ENCODE measurements around the gene TAS2R42. TPM values are rescaled to one million over a fixed set of nuclear protein-coding genes. Genes with fewer than 3 reads are reported as not detected.

Gene TAS2R42
- total RNA-seq, 1 donor from 2014 or later, result not detected

DNA sequence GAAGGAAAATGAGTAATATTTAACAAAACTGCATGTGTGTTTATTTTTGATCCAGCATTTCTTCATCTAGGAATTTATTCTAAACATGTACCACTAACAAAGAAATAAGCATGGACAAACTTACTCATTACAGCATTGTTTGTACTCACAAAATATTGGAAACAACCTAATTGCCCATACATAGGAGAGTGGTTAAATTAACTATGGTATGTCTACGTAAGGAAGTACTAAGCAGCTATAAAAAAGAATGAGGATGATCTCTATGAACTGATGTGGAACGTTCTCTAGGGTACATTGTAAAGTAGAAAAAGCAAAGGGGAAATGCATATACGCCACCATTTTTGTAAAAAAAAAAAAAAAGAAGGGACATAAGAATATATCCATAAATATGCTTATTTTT lies 17.4 kb upstream of the TAS2R42 start:
- no peak for TF ChIP-seq POLR2A (IDR thresholded peaks at IDR 0.05)
- no peak for TF ChIP-seq POLR2AphosphoS5 (IDR thresholded peaks at IDR 0.05; ENCODE audit: insufficient read depth in 1 of 2, low read depth in 1 of 2)
- TF ChIP-seq, protein P1, sequence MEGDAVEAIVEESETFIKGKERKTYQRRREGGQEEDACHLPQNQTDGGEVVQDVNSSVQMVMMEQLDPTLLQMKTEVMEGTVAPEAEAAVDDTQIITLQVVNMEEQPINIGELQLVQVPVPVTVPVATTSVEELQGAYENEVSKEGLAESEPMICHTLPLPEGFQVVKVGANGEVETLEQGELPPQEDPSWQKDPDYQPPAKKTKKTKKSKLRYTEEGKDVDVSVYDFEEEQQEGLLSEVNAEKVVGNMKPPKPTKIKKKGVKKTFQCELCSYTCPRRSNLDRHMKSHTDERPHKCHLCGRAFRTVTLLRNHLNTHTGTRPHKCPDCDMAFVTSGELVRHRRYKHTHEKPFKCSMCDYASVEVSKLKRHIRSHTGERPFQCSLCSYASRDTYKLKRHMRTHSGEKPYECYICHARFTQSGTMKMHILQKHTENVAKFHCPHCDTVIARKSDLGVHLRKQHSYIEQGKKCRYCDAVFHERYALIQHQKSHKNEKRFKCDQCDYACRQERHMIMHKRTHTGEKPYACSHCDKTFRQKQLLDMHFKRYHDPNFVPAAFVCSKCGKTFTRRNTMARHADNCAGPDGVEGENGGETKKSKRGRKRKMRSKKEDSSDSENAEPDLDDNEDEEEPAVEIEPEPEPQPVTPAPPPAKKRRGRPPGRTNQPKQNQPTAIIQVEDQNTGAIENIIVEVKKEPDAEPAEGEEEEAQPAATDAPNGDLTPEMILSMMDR (IDR thresholded peaks at IDR 0.05), result no peak
- intact Hi-C loops (cut with DNase I), result no loop called here
- H3K36me3 ChIP-seq, result no peaks in the 10 kb centered on the region
- DNase-seq (ENCODE audit: extremely low spot score in 2 of 2), result no peak
- no peak overlapping the region for H3K27ac ChIP-seq
- H3K4me3 ChIP-seq, result no peak overlapping the region
- H3K27me3 ChIP-seq, result no peaks in the 10 kb centered on the region
- H3K9me3 ChIP-seq, result no peaks in the 10 kb centered on the region
- H3K4me1 ChIP-seq, result no peaks in the 10 kb centered on the region

DNA sequence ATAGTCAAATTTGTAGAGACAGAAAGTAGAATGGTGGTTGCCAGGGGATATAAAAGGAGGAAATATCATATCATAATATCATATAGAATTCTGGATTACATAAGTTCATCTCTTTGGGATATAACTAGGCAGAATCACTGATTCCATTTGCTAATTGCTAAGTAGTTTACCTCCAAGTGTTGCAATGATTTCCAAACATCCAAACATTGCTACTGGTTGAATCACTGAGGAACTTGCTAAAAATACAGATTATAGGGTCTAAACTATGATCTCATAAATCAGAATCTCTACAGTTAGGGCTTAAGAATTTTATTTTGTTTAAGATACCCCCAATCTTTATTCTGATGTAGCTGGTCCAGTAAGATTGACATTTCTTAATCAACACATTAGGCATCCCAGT lies 16.1 kb upstream of the TAS2R42 start:
- TF ChIP-seq, protein P1 (IDR thresholded peaks at IDR 0.05), result no peak
- TF ChIP-seq POLR2A (IDR thresholded peaks at IDR 0.05) (no peak), POLR2AphosphoS5 (IDR thresholded peaks at IDR 0.05; ENCODE audit: insufficient read depth in 1 of 2, low read depth in 1 of 2) (no peak)
- intact Hi-C loops (cut with DNase I), result no loop called here

DNA sequence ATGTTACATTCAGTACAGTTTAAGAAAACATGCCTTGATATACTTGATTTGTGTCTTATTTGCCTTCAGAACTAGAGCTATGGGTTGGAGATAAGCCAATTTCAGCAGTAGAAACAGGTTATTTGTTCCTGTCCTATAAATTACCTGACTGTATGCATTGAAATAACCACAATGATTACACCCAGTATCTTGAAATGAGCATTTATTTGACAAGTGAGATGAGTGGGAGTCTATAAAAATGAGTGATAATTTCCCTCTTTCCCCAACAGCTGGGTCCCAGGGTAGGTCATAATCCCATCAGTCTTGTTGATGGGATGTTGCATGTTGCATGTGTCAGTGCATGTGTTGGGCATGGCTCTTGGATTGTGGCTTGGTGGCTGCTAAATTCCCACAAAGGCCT lies 3.7 kb downstream of the TAS2R42 start:
- TF ChIP-seq POLR2AphosphoS5 (IDR thresholded peaks at IDR 0.05; ENCODE audit: insufficient read depth in 1 of 2, low read depth in 1 of 2), result no peak
- no peak for TF ChIP-seq POLR2A (IDR thresholded peaks at IDR 0.05)
- TF ChIP-seq, protein P1 (IDR thresholded peaks at IDR 0.05), result no peak
- Histone ChIP-seq H3K4me1 (no peaks in the 10 kb centered on the region), H3K9me3 (no peaks in the 10 kb centered on the region), H3K27ac (no peak overlapping the region), H3K4me3 (no peak overlapping the region), H3K27me3 (no peaks in the 10 kb centered on the region), H3K36me3 (no peaks in the 10 kb centered on the region)
- DNase-seq (ENCODE audit: extremely low spot score in 2 of 2), result no peak
- intact Hi-C loops (cut with DNase I), result no loop called here

More for the DNA sequence above, 16.1 kb upstream of the TAS2R42 start:
- DNase-seq (ENCODE audit: extremely low spot score in 2 of 2), result no peak
- H3K4me1 ChIP-seq, result no peaks in the 10 kb centered on the region
- no peak overlapping the region for H3K4me3 ChIP-seq
- H3K27ac ChIP-seq, result no peak overlapping the region
- H3K9me3 ChIP-seq, result no peaks in the 10 kb centered on the region
- no peaks in the 10 kb centered on the region for H3K27me3 ChIP-seq
- H3K36me3 ChIP-seq, result no peaks in the 10 kb centered on the region

DNA sequence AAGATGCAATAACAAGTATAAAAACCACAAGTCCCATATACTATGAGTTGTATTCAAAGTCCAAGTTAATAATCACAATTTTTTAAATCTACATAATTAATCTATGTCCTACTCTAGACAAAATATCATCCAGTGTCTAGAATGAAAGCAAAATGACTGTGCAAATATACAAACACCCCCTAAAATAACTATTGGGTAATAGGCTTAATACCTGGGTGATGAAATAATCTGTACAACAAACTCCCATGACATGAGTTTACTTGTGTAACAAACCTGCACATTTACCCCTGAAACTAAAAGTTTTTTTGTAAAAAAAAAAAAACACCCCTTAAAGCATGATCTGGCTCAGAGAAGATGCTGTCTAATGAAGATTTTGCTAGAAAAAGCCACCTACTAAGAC lies 4.2 kb downstream of the TAS2R42 start:
- no peaks in the 10 kb centered on the region for H3K9me3 ChIP-seq
- H3K27ac ChIP-seq, result no peak overlapping the region
- TF ChIP-seq POLR2A (IDR thresholded peaks at IDR 0.05) (no peak), POLR2AphosphoS5 (IDR thresholded peaks at IDR 0.05; ENCODE audit: insufficient read depth in 1 of 2, low read depth in 1 of 2) (no peak)
- TF ChIP-seq, protein P1 (IDR thresholded peaks at IDR 0.05), result no peak
- intact Hi-C loops (cut with DNase I), result no loop called here
- no peaks in the 10 kb centered on the region for H3K4me1 ChIP-seq
- no peak for DNase-seq (ENCODE audit: extremely low spot score in 2 of 2)
- H3K27me3 ChIP-seq, result no peaks in the 10 kb centered on the region
- no peak overlapping the region for H3K4me3 ChIP-seq
- H3K36me3 ChIP-seq, result no peaks in the 10 kb centered on the region

DNA sequence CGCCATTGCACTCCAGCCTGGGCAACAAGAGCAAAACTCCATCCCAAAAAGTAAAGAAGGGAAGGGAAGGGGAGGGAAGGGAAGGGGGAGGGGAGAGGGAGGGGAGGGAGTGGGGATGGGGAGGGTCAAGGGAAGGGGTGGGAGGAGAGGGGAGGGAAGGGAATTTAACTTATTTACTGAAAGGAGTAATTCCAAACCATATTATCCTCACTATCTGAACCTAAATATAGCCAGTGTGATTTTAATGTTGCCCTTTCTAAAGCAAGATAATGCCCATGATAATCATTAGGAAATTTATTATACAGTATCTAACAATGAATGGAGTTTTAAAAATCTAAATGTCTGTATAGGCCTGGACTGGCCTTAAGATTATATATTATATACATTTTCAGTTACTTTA lies 8.5 kb downstream of the TAS2R42 start:
- H3K27me3 ChIP-seq, result no peaks in the 10 kb centered on the region
- H3K4me3 ChIP-seq, result no peak overlapping the region
- peaks cover 3% of the 10 kb centered on the region for H3K4me1 ChIP-seq
- intact Hi-C loops (cut with DNase I), result no loop called here
- H3K27ac ChIP-seq, result no peak overlapping the region
- no peaks in the 10 kb centered on the region for H3K9me3 ChIP-seq
- no peaks in the 10 kb centered on the region for H3K36me3 ChIP-seq
- DNase-seq (ENCODE audit: extremely low spot score in 2 of 2), result no peak
- TF ChIP-seq, protein P1 (IDR thresholded peaks at IDR 0.05), result no peak
- TF ChIP-seq POLR2AphosphoS5 (IDR thresholded peaks at IDR 0.05; ENCODE audit: insufficient read depth in 1 of 2, low read depth in 1 of 2) (no peak), POLR2A (IDR thresholded peaks at IDR 0.05) (no peak)

Measured in vagina (tissue), 2 donors.